K562 (cell line): ENCODE data around the gene PDPK1. TPM values are rescaled to one million over a fixed set of nuclear protein-coding genes. Genes with fewer than 3 reads are reported as not detected.
A peak's percentile ranks its signal among the peaks of the same experiment; 100 is the strongest.

Source experiments
- BRD4 ChIP-seq: fragments of 200-600 bp; sonication (generic); IDR thresholded peaks from 2 replicates; pipeline ENCODE4 v1.6.1; 2017; ENCODE audit warnings: inconsistent platforms
- EP400 ChIP-seq: fragments of 450-650 bp; IDR thresholded peaks from 2 replicates; pipeline ENCODE4 v1.6.1; 2017; ENCODE audit warnings: antibody characterized with exemption, mild to moderate bottlenecking, moderate library complexity
- ERF ChIP-seq: fragments of 450-650 bp; formaldehyde crosslinking; IDR thresholded peaks from 2 replicates; pipeline ENCODE4 v1.4.0; 2020; ENCODE audit warnings: mild to moderate bottlenecking, mixed read lengths
- HCFC1 ChIP-seq: IDR thresholded peaks from 2 replicates; pipeline ENCODE4 v1.6.1; 2012; ENCODE audit warnings: low read depth, low read length, improper control_type of control experiment
- HEY1 ChIP-seq: fragments of 250-450 bp; sonication (Bioruptor Pico); IDR thresholded peaks from 2 replicates; pipeline ENCODE4 v1.5.0; 2020; ENCODE audit warnings: mild to moderate bottlenecking, moderate library complexity, borderline replicate concordance
- HNRNPK ChIP-seq: fragments of 200-400 bp; formaldehyde crosslinking; IDR thresholded peaks from one replicate; pipeline ENCODE4 v1.6.1; 2018; ENCODE audit warnings: mild to moderate bottlenecking, low read depth, low read length; ENCODE audit not compliant: poor library complexity, severe bottlenecking
- KDM5B ChIP-seq: fragments of 200-600 bp; sonication (generic); IDR thresholded peaks from 2 replicates; pipeline ENCODE4 v1.6.1; 2012; ENCODE audit warnings: low read depth, mild to moderate bottlenecking, moderate library complexity, low read length, control low read depth, inconsistent platforms; ENCODE audit not compliant: insufficient replicate concordance
- NCOA4 ChIP-seq: fragments of 450-650 bp; IDR thresholded peaks from 2 replicates; pipeline ENCODE4 v1.6.1; 2018; ENCODE audit warnings: mild to moderate bottlenecking; ENCODE audit not compliant: partially characterized antibody
- POLR2G ChIP-seq: fragments of 200-400 bp; formaldehyde crosslinking; IDR thresholded peaks from 2 replicates; pipeline ENCODE4 v1.6.1; 2017; ENCODE audit warnings: low read depth, mild to moderate bottlenecking, antibody characterized with exemption, low read length, moderate library complexity
- RBM15 ChIP-seq: fragments of 200-400 bp; formaldehyde crosslinking; IDR thresholded peaks from 2 replicates; pipeline ENCODE4 v1.6.1; 2018; ENCODE audit warnings: mild to moderate bottlenecking, low read length, moderate library complexity; ENCODE audit not compliant: insufficient read depth
- SIN3A ChIP-seq, 2 experiments: fragments of 150-350 bp in 1 of 2; IDR thresholded peaks; 2 replicates each; pipeline ENCODE4 v1.6.1; 2011 to 2016; ENCODE audit warnings: borderline replicate concordance in 2 of 2, low read depth in 2 of 2, low read length in 2 of 2, mild to moderate bottlenecking in 2 of 2, moderate library complexity in 2 of 2; ENCODE audit not compliant: control insufficient read depth in 1 of 2
- TAF7 ChIP-seq: fragments of 450-650 bp; IDR thresholded peaks from 2 replicates; pipeline ENCODE4 v1.6.1; 2016; ENCODE audit warnings: missing genetic modification characterization, missing compliant biosample characterization
- TCF7L2 ChIP-seq: fragments of 150-350 bp; IDR thresholded peaks from 2 replicates; pipeline ENCODE4 v1.6.1; 2016; ENCODE audit warnings: low read depth, mild to moderate bottlenecking, low read length, moderate library complexity
- YY1 ChIP-seq, 3 experiments: IDR thresholded peaks; 2 replicates each; pipeline ENCODE4 v1.6.1; 2011; ENCODE audit warnings: low read length in 2 of 3, mild to moderate bottlenecking in 2 of 3, moderate library complexity in 2 of 3, borderline replicate concordance in 1 of 3, control low read depth in 1 of 3, low read depth in 1 of 3; ENCODE audit not compliant: insufficient read depth in 3 of 3, insufficient replicate concordance in 2 of 3, control insufficient read depth in 1 of 3, insufficient read length in 1 of 3; ENCODE audit errors: extremely low read depth in 1 of 3
- ZFX ChIP-seq: sonication (generic); formaldehyde crosslinking; IDR thresholded peaks from 2 replicates; pipeline ENCODE4 v1.8.0; 2022; ENCODE audit warnings: mild to moderate bottlenecking, missing genetic modification reagents, moderate library complexity
- ZNF140 ChIP-seq: fragments of 250-450 bp; sonication (Bioruptor Pico); IDR thresholded peaks from 2 replicates; pipeline ENCODE4 v1.8.0; 2021; ENCODE audit warnings: moderate library complexity, mild to moderate bottlenecking, inconsistent platforms
- ZNF212 ChIP-seq: fragments of 450-650 bp; formaldehyde crosslinking; IDR thresholded peaks from 2 replicates; pipeline ENCODE4 v1.4.0; 2020; ENCODE audit warnings: mild to moderate bottlenecking
- ZNF282 ChIP-seq: sonication (generic); formaldehyde crosslinking; IDR thresholded peaks from 2 replicates; pipeline ENCODE4 v1.8.1; 2023; ENCODE audit warnings: missing genetic modification reagents
- ZNF785 ChIP-seq: fragments of 250-450 bp; sonication (Bioruptor Pico); IDR thresholded peaks from 2 replicates; pipeline ENCODE4 v1.4.0; 2020; ENCODE audit warnings: mild to moderate bottlenecking
- polyA plus RNA-seq, 8 experiments: library from polyadenylated mRNA; depleted of rRNA in 4 of 8; stranded (reverse) in 5 of 8; unstranded in 3 of 8; fragments of >200 nt; fragmentation: Nextera tagmentation in 2 of 8; fragmentation: Illumina TruSeq in 1 of 8; extraction: Ambion mirVana in 2 of 8; extraction: Trizol in 1 of 8; gene quantifications; 2 replicates each; pipeline versions ENCODE4 v1.2.1 to v1.2.3, GENCODE V29; 2011 to 2014; ENCODE audit warnings: inconsistent platforms in 1 of 8, missing spikeins in 1 of 8
- total RNA-seq, 7 experiments: library from RNA; depleted of rRNA in 6 of 7; stranded (reverse); fragments of >200 nt in 6 of 7; fragmentation: Illumina TruSeq in 2 of 7; extraction: Trizol in 2 of 7; gene quantifications; 2 replicates each; pipeline versions ENCODE4 v1.2.1 to v1.2.3, GENCODE V29; 2011 to 2021; ENCODE audit warnings: low replicate concordance in 1 of 7
- TF ChIP-seq, protein P1 (sequence below): sonication (generic); formaldehyde crosslinking; IDR thresholded peaks from 2 replicates; pipeline ENCODE4 v1.8.1; 2022; ENCODE audit warnings: missing genetic modification reagents
- TF ChIP-seq, protein P2 (sequence below): fragments of 250-450 bp; sonication (Bioruptor Pico); IDR thresholded peaks from 2 replicates; pipeline ENCODE4 v1.9.0; 2021; ENCODE audit warnings: mild to moderate bottlenecking, inconsistent platforms
- TF ChIP-seq, protein P3 (sequence below): sonication (generic); formaldehyde crosslinking; IDR thresholded peaks from 2 replicates; pipeline ENCODE4 v1.9.0; 2022; ENCODE audit warnings: mild to moderate bottlenecking, missing genetic modification reagents

The PDPK1 gene
- total and polyA plus RNA-seq, 9 of the 15 experiments (the other 6 are each of a cell fraction or from before 2014, with no cell fraction given), result 4.0 to 37.2 (median 18.7) TPM

- TF ChIP-seq, protein P1, sequence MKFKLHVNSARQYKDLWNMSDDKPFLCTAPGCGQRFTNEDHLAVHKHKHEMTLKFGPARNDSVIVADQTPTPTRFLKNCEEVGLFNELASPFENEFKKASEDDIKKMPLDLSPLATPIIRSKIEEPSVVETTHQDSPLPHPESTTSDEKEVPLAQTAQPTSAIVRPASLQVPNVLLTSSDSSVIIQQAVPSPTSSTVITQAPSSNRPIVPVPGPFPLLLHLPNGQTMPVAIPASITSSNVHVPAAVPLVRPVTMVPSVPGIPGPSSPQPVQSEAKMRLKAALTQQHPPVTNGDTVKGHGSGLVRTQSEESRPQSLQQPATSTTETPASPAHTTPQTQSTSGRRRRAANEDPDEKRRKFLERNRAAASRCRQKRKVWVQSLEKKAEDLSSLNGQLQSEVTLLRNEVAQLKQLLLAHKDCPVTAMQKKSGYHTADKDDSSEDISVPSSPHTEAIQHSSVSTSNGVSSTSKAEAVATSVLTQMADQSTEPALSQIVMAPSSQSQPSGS (CRISPR knock-in tag), result peak; percentile 84; the same call in 1 of the 2 replicates
- TF ChIP-seq KDM5B (peak; percentile 52), RBM15 (no peak), BRD4 (peak; percentile 69; the same call in 1 of the 2 replicates), ZNF282 (CRISPR knock-in tag) (no peak), HCFC1 (peak; percentile 67), TCF7L2 (peak; percentile 93), SIN3A (IDR thresholded peaks at IDR 0.05; ENCODE audit: borderline replicate concordance in 2 of 2, control insufficient read depth in 1 of 2, low read depth in 2 of 2, low read length in 2 of 2) (peak in 1 of 2 experiments; percentile 72; a peak in 1 of 4 replicates), HNRNPK (no peak), POLR2G (peak; percentile 93), TAF7 (tag) (0 out of 2 replicates have a peak, but pooled peaks have one; percentile 24), YY1 (IDR thresholded peaks at IDR 0.05; ENCODE audit: borderline replicate concordance in 1 of 3, control insufficient read depth in 1 of 3, extremely low read depth in 1 of 3, insufficient read depth in 3 of 3, insufficient read length in 1 of 3, insufficient replicate concordance in 2 of 3, low read depth in 1 of 3, low read length in 2 of 3) (peak; percentile 89 to 97 (median 96)), ZNF785 (CRISPR knock-in tag) (no peak), NCOA4 (no peak), ZNF140 (CRISPR knock-in tag) (no peak), HEY1 (CRISPR knock-in tag) (no peak), EP400 (peak; percentile 71; the same call in 1 of the 2 replicates), ZNF212 (CRISPR knock-in tag) (no peak), ERF (CRISPR knock-in tag) (peak; percentile 58; the same call in 1 of the 2 replicates), ZFX (CRISPR knock-in tag) (peak; percentile 67)
- TF ChIP-seq, protein P2, sequence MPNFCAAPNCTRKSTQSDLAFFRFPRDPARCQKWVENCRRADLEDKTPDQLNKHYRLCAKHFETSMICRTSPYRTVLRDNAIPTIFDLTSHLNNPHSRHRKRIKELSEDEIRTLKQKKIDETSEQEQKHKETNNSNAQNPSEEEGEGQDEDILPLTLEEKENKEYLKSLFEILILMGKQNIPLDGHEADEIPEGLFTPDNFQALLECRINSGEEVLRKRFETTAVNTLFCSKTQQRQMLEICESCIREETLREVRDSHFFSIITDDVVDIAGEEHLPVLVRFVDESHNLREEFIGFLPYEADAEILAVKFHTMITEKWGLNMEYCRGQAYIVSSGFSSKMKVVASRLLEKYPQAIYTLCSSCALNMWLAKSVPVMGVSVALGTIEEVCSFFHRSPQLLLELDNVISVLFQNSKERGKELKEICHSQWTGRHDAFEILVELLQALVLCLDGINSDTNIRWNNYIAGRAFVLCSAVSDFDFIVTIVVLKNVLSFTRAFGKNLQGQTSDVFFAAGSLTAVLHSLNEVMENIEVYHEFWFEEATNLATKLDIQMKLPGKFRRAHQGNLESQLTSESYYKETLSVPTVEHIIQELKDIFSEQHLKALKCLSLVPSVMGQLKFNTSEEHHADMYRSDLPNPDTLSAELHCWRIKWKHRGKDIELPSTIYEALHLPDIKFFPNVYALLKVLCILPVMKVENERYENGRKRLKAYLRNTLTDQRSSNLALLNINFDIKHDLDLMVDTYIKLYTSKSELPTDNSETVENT, result peak; percentile 82
- TF ChIP-seq, protein P3, sequence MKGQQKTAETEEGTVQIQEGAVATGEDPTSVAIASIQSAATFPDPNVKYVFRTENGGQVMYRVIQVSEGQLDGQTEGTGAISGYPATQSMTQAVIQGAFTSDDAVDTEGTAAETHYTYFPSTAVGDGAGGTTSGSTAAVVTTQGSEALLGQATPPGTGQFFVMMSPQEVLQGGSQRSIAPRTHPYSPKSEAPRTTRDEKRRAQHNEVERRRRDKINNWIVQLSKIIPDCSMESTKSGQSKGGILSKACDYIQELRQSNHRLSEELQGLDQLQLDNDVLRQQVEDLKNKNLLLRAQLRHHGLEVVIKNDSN (CRISPR knock-in tag), result peak; percentile 91
These were observed 24.2 kb upstream of the PDPK1 start, which contains the start of gene ATP6V0C (continued) for GRCh38 chr16:2513405-2514332.
